Colonic mucosa (tissue), 4 donors: Measurements from ENCODE around the gene ARHGAP22. TPM values are rescaled to one million over a fixed set of nuclear protein-coding genes. Genes with fewer than 3 reads are reported as not detected.

Experiments used
- DNase-seq: peaks from one replicate; pipeline ENCODE4 v3.0.0-alpha.2; 2020
- H3K27ac ChIP-seq: fragments of 200-600 bp; one replicate; pipeline ENCODE4 v1.8.0; 2021
- H3K27me3 ChIP-seq: fragments of 200-600 bp; one replicate; pipeline ENCODE4 v1.8.0; 2021
- H3K36me3 ChIP-seq: fragments of 200-600 bp; one replicate; pipeline ENCODE4 v1.8.0; 2021
- H3K4me1 ChIP-seq: fragments of 200-600 bp; one replicate; pipeline ENCODE4 v1.8.0; 2021; ENCODE audit warnings: mild to moderate bottlenecking
- H3K4me3 ChIP-seq: fragments of 200-600 bp; one replicate; pipeline ENCODE4 v1.8.0; 2021
- H3K9ac ChIP-seq, 2 donors: one replicate each; pipeline ENCODE4 v1.7.0; 2013; ENCODE audit warnings: control low read depth in 2 of 2, low read depth in 2 of 2, low read length in 2 of 2
- H3K9me3 ChIP-seq: fragments of 200-600 bp; one replicate; pipeline ENCODE4 v1.8.0; 2021
- intact Hi-C: fragments of 100-400 bp; cut with DNase I; formaldehyde crosslinking; loops from one replicate; pipeline ENCODE4 v1.14.1; 2022
- total RNA-seq, 2 donors: library from RNA; stranded (reverse); fragmentation: NEBNext Ultra II Directional in 1 of 2; extraction: Animal tissue kit (Norgen Biotek cat#: 25700) in 1 of 2; gene quantifications; one replicate each; pipeline ENCODE4 v1.2.1, GENCODE V29; 2021
- TF ChIP-seq, protein P1 (sequence below): fragments of 200-600 bp; IDR thresholded peaks from one replicate; pipeline ENCODE4 v1.8.0; 2022; ENCODE audit warnings: antibody characterized with exemption, mild to moderate bottlenecking
- donor health status: healthy.
- donor health status: DM: no; HTN: no; CAD: no.
- donor health status: DM: no; HTN: no; CAD: no.

ARHGAP22 gene
- total RNA-seq, 2 donors from 2014 or later: 0.86 to 1.6 TPM

DNA sequence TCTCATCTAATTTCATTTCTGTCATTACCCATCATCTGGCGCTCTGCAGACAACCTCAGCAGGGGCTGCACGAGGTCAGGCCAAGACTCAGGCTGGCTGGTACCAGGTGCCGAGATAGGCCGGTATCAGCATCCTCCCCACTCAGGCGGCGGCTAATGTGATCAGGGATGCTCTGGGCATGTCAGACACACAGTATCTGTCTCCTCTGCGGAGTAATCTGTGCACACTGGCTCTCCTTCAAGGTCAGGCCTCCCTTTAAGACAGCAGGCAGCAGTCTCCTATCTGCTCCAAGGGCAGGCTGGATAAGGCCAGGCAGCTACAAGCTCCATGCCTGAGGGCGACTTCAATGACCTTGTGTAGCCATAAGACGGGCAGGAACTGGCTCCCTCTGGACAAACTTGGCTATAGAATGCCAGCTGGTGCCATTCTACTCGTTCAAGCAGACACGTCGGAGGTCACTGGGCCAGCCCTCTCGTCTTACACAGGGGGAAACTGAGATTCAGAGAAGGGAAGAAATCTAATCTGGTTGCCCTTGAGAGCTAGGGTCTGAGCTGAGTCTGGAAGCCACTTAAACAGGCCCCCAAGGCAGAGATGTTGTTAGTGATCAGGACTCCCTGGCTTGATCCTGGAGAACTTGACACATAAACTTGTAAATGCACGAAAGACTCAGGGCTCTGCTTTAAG, 59.3 kb downstream of the ARHGAP22 start:
- H3K9me3 ChIP-seq: no peaks in the 10 kb centered on the region
- no peak overlapping the region for H3K27ac ChIP-seq
- intact Hi-C loops: no loop called here
- no peaks in the 10 kb centered on the region for H3K27me3 ChIP-seq
- no peak overlapping the region for H3K9ac ChIP-seq
- DNase-seq: peak; percentile 13
- H3K36me3 ChIP-seq: no peaks in the 10 kb centered on the region
- TF ChIP-seq, protein P1, sequence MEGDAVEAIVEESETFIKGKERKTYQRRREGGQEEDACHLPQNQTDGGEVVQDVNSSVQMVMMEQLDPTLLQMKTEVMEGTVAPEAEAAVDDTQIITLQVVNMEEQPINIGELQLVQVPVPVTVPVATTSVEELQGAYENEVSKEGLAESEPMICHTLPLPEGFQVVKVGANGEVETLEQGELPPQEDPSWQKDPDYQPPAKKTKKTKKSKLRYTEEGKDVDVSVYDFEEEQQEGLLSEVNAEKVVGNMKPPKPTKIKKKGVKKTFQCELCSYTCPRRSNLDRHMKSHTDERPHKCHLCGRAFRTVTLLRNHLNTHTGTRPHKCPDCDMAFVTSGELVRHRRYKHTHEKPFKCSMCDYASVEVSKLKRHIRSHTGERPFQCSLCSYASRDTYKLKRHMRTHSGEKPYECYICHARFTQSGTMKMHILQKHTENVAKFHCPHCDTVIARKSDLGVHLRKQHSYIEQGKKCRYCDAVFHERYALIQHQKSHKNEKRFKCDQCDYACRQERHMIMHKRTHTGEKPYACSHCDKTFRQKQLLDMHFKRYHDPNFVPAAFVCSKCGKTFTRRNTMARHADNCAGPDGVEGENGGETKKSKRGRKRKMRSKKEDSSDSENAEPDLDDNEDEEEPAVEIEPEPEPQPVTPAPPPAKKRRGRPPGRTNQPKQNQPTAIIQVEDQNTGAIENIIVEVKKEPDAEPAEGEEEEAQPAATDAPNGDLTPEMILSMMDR: no peak
- H3K4me3 ChIP-seq: no peak overlapping the region
- no peaks in the 10 kb centered on the region for H3K4me1 ChIP-seq

DNA sequence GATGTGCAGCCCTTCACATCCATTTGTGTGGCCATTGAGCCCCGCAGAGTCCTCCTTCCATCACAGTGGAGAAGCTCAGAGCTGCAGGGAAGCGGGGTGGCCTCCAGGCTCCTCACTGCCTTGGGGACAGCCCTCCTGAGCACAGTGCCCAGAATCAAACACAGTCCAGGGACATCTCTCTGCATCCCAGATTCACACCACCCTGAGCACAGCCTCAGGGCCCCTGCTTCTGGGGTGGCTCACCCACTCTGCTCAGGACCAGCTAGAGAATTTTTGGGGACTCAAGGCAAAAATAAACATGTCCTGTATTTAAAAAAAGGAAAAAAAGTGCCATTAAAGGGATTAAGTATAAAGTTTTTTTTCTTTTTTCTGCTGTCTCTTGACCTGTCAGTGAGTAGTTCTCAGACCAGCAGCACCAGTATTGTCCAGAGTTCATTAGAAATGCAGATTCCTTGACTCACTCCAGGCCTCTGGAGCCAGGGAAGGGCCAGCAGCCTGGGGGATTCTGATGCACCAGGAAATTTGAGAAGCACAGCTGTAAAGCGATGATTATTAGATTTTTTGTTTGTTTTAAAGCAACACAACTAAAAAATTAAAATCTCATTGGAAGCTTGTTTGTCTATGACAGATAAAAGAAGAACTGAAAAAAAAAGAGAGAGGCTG, 61.6 kb downstream of the ARHGAP22 start:
- no peaks in the 10 kb centered on the region for H3K36me3 ChIP-seq
- no peak for DNase-seq
- no peaks in the 10 kb centered on the region for H3K4me1 ChIP-seq
- intact Hi-C loops: no loop called here
- TF ChIP-seq, protein P1: no peak
- no peaks in the 10 kb centered on the region for H3K27me3 ChIP-seq
- no peaks in the 10 kb centered on the region for H3K9me3 ChIP-seq
- H3K27ac ChIP-seq: no peak overlapping the region
- H3K4me3 ChIP-seq: no peak overlapping the region
- H3K9ac ChIP-seq: no peak overlapping the region

DNA sequence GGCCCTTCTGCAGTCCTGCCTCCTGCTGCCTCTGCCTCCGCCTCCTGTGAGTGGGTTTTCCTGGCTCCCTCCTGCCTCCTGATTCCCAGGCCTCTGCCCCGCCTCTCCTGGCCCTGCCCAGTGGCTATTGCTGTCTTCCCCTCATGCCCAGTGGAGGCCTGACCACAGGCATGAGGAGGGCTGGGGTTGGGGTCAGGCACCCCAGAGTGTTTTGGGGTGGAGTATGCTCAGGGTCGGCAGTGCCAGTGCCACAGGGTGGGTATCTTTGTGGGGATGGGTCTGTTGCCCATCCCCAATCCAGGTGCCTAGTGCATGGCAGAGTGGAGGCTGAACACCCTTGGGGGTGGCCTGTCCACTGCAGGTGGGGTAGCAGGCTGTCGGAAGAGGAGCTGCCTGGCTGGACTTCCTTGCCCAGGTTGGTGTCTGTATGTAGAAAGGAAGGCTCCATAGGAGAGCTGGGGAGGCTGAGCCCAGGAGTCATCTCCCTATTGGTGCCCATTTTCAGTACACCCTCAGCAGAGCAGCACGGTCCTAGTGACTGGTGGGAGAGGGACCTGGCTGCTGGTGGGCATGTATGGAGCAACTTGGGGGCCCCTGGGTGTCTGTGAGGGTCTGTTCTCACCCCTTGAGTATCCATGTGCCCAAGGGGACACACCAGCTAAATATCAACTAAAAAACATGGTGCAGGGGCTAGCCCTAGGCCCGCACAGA, 62.2 kb downstream of the ARHGAP22 start:
- Histone ChIP-seq H3K36me3 (no peaks in the 10 kb centered on the region), H3K27ac (no peak overlapping the region), H3K27me3 (no peaks in the 10 kb centered on the region), H3K9ac (no peak overlapping the region), H3K4me3 (no peak overlapping the region), H3K4me1 (no peaks in the 10 kb centered on the region), H3K9me3 (no peaks in the 10 kb centered on the region)
- intact Hi-C loops: no loop called here
- DNase-seq: no peak
- TF ChIP-seq, protein P1: no peak

DNA sequence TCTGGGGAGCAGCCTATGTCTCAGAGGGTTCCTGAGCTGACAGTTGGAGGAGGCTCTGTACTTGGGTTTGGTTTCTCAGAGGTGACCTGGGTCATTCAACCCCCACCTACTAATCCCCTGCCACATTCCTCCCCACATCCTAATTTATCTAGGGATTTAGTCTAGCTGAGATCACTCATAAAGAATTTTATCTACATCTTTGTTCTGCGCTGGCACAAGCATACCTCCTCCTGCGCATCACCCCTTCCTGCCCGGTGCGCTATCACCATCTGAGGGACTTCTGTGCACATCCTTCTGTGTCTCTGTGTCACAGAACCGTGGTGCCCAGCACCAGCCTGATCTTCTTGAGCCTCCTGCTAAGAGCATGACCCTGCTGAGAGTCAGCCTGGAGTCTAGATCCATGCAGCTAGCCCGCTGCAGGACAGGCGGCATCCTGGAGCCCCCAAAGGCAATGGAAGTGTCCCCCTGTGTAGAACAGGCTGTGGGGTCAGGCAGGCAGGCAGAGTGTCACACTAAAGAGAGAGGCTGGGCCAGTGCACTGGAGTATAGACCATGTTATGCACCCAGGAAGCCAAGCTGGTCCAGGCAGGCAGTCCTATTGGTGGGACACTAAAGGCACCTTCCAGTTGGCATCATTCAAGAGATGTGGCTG, 63.6 kb downstream of the ARHGAP22 start:
- H3K9me3 ChIP-seq: no peaks in the 10 kb centered on the region
- no peak overlapping the region for H3K4me3 ChIP-seq
- H3K27me3 ChIP-seq: no peaks in the 10 kb centered on the region
- no peaks in the 10 kb centered on the region for H3K4me1 ChIP-seq
- no peaks in the 10 kb centered on the region for H3K36me3 ChIP-seq
- intact Hi-C loops: no loop called here
- no peak overlapping the region for H3K9ac ChIP-seq
- no peak overlapping the region for H3K27ac ChIP-seq
- TF ChIP-seq, protein P1: no peak
- DNase-seq: peak; percentile 6

DNA sequence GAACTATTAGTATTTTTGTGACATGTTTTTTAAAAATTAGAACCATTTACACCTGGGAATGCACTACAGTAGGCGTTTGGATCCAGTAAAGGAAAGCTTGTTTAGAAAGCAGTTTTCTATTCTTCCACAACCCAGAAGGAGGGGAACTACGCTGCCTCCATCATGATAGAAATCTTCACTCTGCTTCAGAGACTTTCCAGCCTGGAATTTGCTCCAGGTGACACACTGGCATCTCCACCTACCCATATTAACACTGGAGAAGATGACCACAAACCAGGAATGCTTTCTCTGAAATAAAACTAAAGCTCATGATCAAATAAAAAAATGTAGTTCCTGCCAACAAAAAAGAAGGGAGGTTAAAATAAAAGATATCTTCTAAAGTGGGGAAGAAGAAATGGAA, 66.3 kb downstream of the ARHGAP22 start:
- TF ChIP-seq, protein P1: no peak
- Histone ChIP-seq H3K9ac (no peak overlapping the region), H3K9me3 (no peaks in the 10 kb centered on the region), H3K4me1 (no peaks in the 10 kb centered on the region), H3K36me3 (no peaks in the 10 kb centered on the region), H3K27ac (no peak overlapping the region), H3K4me3 (no peak overlapping the region), H3K27me3 (no peaks in the 10 kb centered on the region)
- DNase-seq: no peak
- intact Hi-C loops: no loop called here
